ENCODE measurements around the gene WWTR1. TPM values are rescaled to one million over a fixed set of nuclear protein-coding genes. Genes with fewer than 3 reads are reported as not detected.

WWTR1 gene
- total RNA-seq, 1 donor from 2014 or later = 282 TPM

- Histone ChIP-seq H3K27ac (peak overlapping the region; percentile 39 to 44), H3K4me1 (peaks cover 0 to 4% of the 10 kb centered on the region in 2 donors), H3K4me3 (no peak overlapping the region), H3K9me3 (no peaks in the 10 kb centered on the region), H3K36me3 (no peaks in the 10 kb centered on the region), H3K27me3 (no peaks in the 10 kb centered on the region)
- TF ChIP-seq CTCF (IDR thresholded peaks at IDR 0.05) = no peak
- no peak for DNase-seq (ENCODE audit: low spot score in 2 of 2)
- intact Hi-C loops (cut with DNase I) = loop anchor here (5.0 kb wide), 1 partner anchor 213 kb away; no protein-coding TSS in a partner anchor
Measured at GRCh38 chr3:149490260-149490971, 167.4 kb downstream of the WWTR1 start.

- intact Hi-C loops (cut with DNase I) = no loop called here
- no peaks in the 10 kb centered on the region for H3K36me3 ChIP-seq
- H3K9me3 ChIP-seq = no peaks in the 10 kb centered on the region
- H3K27me3 ChIP-seq = no peaks in the 10 kb centered on the region
- H3K4me1 ChIP-seq = peaks cover 0 to 4% of the 10 kb centered on the region in 2 donors
- H3K4me3 ChIP-seq = no peak overlapping the region
- peak overlapping the region; percentile 39 to 44 for H3K27ac ChIP-seq
- no peak for DNase-seq (ENCODE audit: low spot score in 2 of 2)
- peak; percentile 11 to 62 (median 49) for TF ChIP-seq CTCF (IDR thresholded peaks at IDR 0.05)
Measured at GRCh38 chr3:149489060-149489690, 168.7 kb downstream of the WWTR1 start.

GRCh38 chr3:149487598-149488197 lies 170.1 kb downstream of the WWTR1 start:
- DNase-seq (ENCODE audit: low spot score in 2 of 2) = no peak
- H3K36me3 ChIP-seq = no peaks in the 10 kb centered on the region
- H3K9me3 ChIP-seq = no peaks in the 10 kb centered on the region
- TF ChIP-seq CTCF (IDR thresholded peaks at IDR 0.05) = peak in 1 of 3 experiments; percentile 13
- H3K27ac ChIP-seq = no peak overlapping the region
- no peaks in the 10 kb centered on the region for H3K27me3 ChIP-seq
- intact Hi-C loops (cut with DNase I) = no loop called here
- H3K4me1 ChIP-seq = peaks cover 0 to 4% of the 10 kb centered on the region in 2 donors
- no peak overlapping the region for H3K4me3 ChIP-seq

GRCh38 chr3:149486726-149487125 lies 171.1 kb downstream of the WWTR1 start:
- Histone ChIP-seq H3K27me3 (no peaks in the 10 kb centered on the region), H3K4me3 (no peak overlapping the region), H3K36me3 (no peaks in the 10 kb centered on the region), H3K27ac (no peak overlapping the region), H3K9me3 (no peaks in the 10 kb centered on the region), H3K4me1 (peaks cover 0 to 4% of the 10 kb centered on the region in 2 donors)
- no peak for DNase-seq (ENCODE audit: low spot score in 2 of 2)
- intact Hi-C loops (cut with DNase I) = no loop called here
- TF ChIP-seq CTCF (IDR thresholded peaks at IDR 0.05) = no peak

GRCh38 chr3:149481491-149481890 lies 176.3 kb downstream of the WWTR1 start:
- Histone ChIP-seq H3K27ac (no peak overlapping the region), H3K27me3 (no peaks in the 10 kb centered on the region), H3K9me3 (no peaks in the 10 kb centered on the region), H3K4me1 (peaks cover 0 to 11% of the 10 kb centered on the region in 2 donors), H3K36me3 (no peaks in the 10 kb centered on the region), H3K4me3 (no peak overlapping the region)
- TF ChIP-seq CTCF (IDR thresholded peaks at IDR 0.05) = no peak
- DNase-seq (ENCODE audit: low spot score in 2 of 2) = no peak
- intact Hi-C loops (cut with DNase I) = loop anchor here (2.0 kb wide), 1 partner anchor 129 kb away; no protein-coding TSS in a partner anchor

Measured in ascending aorta (tissue), 2 donors.